Measurements from ENCODE around the gene SF3A2.
"Not testable (repeated sequence)": the region's sequence is repeated elsewhere in the genome, so short reads cannot be mapped to it uniquely, and the experiment has no call there.

Gene SF3A2

GRCh38 chr19:2236314-2237050 is at the start of gene SF3A2, which contains the start of gene PLEKHJ1:
SF3A2 (plus strand) TSS chr19:2236824; CDS start chr19:2243419, 6,595 bp downstream.
PLEKHJ1 (minus strand) TSS chr19:2236329; CDS start chr19:2236248, 81 bp downstream.
- peak; percentile 89 for DNase-seq

- no peak for DNase-seq
Measured at GRCh38 chr19:2187159-2187558, 49.5 kb upstream of the SF3A2 start.

- DNase-seq = no peak
Measured at GRCh38 chr19:2188708-2189385, 47.8 kb upstream of the SF3A2 start.

- DNase-seq = no peak
Measured at GRCh38 chr19:2189880-2190279, 46.7 kb upstream of the SF3A2 start.

GRCh38 chr19:2190848-2191455 is 45.7 kb upstream of the SF3A2 start:
- no peak for DNase-seq

GRCh38 chr19:2191456-2192310 is 44.9 kb upstream of the SF3A2 start:
- no peak for DNase-seq

GRCh38 chr19:2192862-2193261 is 43.8 kb upstream of the SF3A2 start:
- DNase-seq = no peak

- DNase-seq = no peak
Measured at GRCh38 chr19:2193807-2194206, 42.8 kb upstream of the SF3A2 start.

- no peak for DNase-seq
Measured at GRCh38 chr19:2194513-2195078, 42.0 kb upstream of the SF3A2 start.

GRCh38 chr19:2195361-2195760 is 41.3 kb upstream of the SF3A2 start:
- DNase-seq = no peak

- DNase-seq = no peak
Measured at GRCh38 chr19:2195914-2196313, 40.7 kb upstream of the SF3A2 start.

- no peak for DNase-seq
Measured at GRCh38 chr19:2197270-2197669, 39.4 kb upstream of the SF3A2 start.

GRCh38 chr19:2198317-2198716 is 38.3 kb upstream of the SF3A2 start:
- DNase-seq = no peak

GRCh38 chr19:2199215-2199614 is 37.4 kb upstream of the SF3A2 start:
- no peak for DNase-seq

GRCh38 chr19:2199861-2200623 is 36.6 kb upstream of the SF3A2 start:
- no peak for DNase-seq

GRCh38 chr19:2200624-2201294 is 35.9 kb upstream of the SF3A2 start:
- DNase-seq = not testable (repeated sequence)

- no peak for DNase-seq
Measured at GRCh38 chr19:2201473-2202148, 35.0 kb upstream of the SF3A2 start.

GRCh38 chr19:2202366-2202765 is 34.3 kb upstream of the SF3A2 start:
- no peak for DNase-seq

- no peak for DNase-seq
Measured at GRCh38 chr19:2207008-2207407, 29.6 kb upstream of the SF3A2 start.

GRCh38 chr19:2207991-2208860 is 28.4 kb upstream of the SF3A2 start:
- no peak for DNase-seq

All from NCI-H748 treated with DMSO at 0.1 percent for 48 hours (cell line).